CD4-positive, alpha-beta T cell treated with Interleukin-1 beta for 1 hour (primary cell): Measurements from ENCODE around the gene APOC1.
A peak's percentile ranks its signal among the peaks of the same experiment; 100 is the strongest.
"Not testable (repeated sequence)": the region's sequence is repeated elsewhere in the genome, so short reads cannot be mapped to it uniquely, and the experiment has no call there.

ENCODE experiments used
- DNase-seq, 2 donors: peaks; one replicate each; pipeline ENCODE4 v3.0.0-alpha.2; 2020 to 2022

APOC1 gene

GRCh38 chr19:44890366-44891015, 23.9 kb upstream of the APOC1 start:
- DNase-seq, result peak in 1 of 2 donors; percentile 100

GRCh38 chr19:44891016-44891882, 23.2 kb upstream of the APOC1 start, which contains the start of gene TOMM40:
Gene TOMM40 (plus strand): TSS chr19:44891254. CDS start chr19:44891416, 162 bp downstream.
- peak in 1 of 2 donors; percentile 100 for DNase-seq

GRCh38 chr19:44892932-44893331, 21.5 kb upstream of the APOC1 start:
- no peak for DNase-seq

GRCh38 chr19:44893332-44894051, 20.9 kb upstream of the APOC1 start:
- no peak for DNase-seq

- no peak for DNase-seq
Measured at GRCh38 chr19:44894052-44894400, 20.4 kb upstream of the APOC1 start.

GRCh38 chr19:44894946-44895345, 19.5 kb upstream of the APOC1 start:
- no peak for DNase-seq

DNA sequence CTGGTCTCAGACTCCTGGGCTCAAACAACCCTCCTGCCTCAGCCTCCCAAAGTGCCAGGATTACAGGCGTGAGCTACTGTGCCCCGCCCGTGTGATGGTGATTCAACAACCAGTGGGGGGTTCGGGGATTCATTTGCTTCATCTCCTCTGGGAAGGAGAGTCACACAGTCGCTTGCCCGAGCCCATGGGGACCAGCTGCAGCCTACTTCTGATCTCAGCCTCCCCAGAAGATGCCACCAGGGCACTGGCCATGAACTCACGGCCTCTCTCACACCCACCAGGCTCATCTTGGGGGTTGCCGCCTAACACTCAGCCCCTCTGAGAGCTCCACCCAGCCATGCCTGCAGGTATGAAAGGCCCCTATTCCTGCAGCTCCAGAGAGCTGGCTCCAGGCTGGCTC, 16.6 kb upstream of the APOC1 start:
- no peak for DNase-seq

DNA sequence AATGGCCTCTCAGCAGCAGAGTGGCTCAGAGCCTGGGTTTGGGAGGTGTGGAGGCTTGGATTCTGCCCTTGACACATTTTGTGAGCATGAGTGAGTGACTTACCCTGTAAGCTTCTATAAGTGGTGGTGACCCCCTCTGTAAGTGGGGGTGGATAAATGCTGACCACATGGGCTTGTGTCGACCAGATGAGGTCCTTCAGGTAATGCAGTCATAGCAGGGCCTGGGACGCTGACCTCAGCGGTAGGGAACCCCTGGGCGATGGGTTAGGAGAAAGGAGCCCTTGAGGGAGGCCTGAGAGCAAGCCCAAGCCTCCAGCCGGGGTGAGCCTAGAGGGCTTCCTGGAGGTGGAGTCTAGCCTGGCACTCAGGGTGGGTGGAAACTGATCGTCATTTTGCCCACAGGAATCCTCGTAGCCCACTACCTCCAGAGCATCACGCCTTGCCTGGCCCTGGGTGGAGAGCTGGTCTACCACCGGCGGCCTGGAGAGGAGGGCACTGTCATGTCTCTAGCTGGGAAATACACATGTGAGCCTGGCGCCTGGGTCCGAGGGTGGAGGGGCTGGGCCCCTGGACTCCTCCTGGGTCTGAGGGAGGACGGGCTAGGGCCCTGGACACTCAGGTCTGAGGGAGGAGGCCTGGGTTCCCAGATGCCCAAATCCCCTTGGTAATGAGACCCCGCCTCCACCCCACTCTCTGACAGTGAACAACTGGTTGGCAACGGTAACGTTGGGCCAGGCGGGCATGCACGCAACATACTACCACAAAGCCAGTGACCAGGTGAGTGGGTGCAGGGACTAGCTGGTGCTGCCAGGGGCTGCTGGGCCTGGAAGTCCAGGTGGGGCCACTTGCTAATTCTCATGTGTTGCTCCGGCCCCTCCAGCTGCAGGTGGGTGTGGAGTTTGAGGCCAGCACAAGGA, 13.8 kb upstream of the APOC1 start:
- no peak for DNase-seq

DNA sequence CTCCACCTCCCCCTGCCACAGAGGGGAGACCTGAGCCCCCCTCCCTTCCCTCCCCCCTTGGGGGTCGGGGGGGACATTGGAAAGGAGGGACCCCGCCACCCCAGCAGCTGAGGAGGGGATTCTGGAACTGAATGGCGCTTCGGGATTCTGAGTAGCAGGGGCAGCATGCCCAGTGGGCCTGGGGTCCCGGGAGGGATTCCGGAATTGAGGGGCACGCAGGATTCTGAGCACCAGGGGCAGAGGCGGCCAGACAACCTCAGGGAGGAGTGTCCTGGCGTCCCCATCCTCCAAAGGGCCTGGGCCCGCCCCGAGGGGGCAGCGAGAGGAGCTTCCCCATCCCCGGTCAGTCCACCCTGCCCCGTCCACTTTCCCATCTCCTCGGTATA, 11.2 kb upstream of the APOC1 start:
- no peak for DNase-seq

- peak; percentile 60 to 71 for DNase-seq
Measured at GRCh38 chr19:44903602-44904425, 10.6 kb upstream of the APOC1 start.

DNA sequence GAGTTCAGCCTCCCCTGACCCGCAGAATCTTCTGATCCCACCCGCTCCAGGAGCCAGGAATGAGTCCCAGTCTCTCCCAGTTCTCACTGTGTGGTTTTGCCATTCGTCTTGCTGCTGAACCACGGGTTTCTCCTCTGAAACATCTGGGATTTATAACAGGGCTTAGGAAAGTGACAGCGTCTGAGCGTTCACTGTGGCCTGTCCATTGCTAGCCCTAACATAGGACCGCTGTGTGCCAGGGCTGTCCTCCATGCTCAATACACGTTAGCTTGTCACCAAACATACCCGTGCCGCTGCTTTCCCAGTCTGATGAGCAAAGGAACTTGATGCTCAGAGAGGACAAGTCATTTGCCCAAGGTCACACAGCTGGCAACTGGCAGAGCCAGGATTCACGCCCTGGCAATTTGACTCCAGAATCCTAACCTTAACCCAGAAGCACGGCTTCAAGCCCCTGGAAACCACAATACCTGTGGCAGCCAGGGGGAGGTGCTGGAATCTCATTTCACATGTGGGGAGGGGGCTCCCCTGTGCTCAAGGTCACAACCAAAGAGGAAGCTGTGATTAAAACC, 9.9 kb upstream of the APOC1 start:
- DNase-seq, result no peak

GRCh38 chr19:44905437-44906160, 8.8 kb upstream of the APOC1 start, which contains the start of gene APOE:
Gene APOE (plus strand): TSS chr19:44905796. CDS start chr19:44906625, 829 bp downstream.
- no peak for DNase-seq

DNA sequence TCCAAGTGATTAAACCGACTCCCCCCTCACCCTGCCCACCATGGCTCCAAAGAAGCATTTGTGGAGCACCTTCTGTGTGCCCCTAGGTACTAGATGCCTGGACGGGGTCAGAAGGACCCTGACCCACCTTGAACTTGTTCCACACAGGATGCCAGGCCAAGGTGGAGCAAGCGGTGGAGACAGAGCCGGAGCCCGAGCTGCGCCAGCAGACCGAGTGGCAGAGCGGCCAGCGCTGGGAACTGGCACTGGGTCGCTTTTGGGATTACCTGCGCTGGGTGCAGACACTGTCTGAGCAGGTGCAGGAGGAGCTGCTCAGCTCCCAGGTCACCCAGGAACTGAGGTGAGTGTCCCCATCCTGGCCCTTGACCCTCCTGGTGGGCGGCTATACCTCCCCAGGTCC, 6.8 kb upstream of the APOC1 start:
- DNase-seq, result no peak

DNA sequence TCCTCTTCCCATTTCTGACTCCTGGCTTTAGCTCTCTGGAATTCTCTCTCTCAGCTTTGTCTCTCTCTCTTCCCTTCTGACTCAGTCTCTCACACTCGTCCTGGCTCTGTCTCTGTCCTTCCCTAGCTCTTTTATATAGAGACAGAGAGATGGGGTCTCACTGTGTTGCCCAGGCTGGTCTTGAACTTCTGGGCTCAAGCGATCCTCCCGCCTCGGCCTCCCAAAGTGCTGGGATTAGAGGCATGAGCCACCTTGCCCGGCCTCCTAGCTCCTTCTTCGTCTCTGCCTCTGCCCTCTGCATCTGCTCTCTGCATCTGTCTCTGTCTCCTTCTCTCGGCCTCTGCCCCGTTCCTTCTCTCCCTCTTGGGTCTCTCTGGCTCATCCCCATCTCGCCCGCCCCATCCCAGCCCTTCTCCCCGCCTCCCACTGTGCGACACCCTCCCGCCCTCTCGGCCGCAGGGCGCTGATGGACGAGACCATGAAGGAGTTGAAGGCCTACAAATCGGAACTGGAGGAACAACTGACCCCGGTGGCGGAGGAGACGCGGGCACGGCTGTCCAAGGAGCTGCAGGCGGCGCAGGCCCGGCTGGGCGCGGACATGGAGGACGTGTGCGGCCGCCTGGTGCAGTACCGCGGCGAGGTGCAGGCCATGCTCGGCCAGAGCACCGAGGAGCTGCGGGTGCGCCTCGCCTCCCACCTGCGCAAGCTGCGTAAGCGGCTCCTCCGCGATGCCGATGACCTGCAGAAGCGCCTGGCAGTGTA, 6.2 kb upstream of the APOC1 start:
- no peak for DNase-seq

GRCh38 chr19:44908836-44909261, 5.6 kb upstream of the APOC1 start:
- no peak for DNase-seq

DNA sequence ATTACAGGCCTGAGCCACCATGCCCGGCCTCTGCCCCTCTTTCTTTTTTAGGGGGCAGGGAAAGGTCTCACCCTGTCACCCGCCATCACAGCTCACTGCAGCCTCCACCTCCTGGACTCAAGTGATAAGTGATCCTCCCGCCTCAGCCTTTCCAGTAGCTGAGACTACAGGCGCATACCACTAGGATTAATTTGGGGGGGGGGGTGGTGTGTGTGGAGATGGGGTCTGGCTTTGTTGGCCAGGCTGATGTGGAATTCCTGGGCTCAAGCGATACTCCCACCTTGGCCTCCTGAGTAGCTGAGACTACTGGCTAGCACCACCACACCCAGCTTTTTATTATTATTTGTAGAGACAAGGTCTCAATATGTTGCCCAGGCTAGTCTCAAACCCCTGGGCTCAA, 4.6 kb upstream of the APOC1 start:
- DNase-seq, result no peak

- not testable (repeated sequence) for DNase-seq
Measured at GRCh38 chr19:44911896-44912295, 2.5 kb upstream of the APOC1 start.

GRCh38 chr19:44912854-44913253, 1.6 kb upstream of the APOC1 start:
- no peak for DNase-seq
